Vagina (tissue), 2 donors: ENCODE data around the gene KIF3A.

Experiments used
- CTCF ChIP-seq, 3 experiments: fragments of 450-650 bp in 2 of 3; fragments of 200-600 bp in 1 of 3; sonication (generic) in 1 of 3; IDR thresholded peaks; one replicate each; pipeline ENCODE4 v1.5.1; 2017 to 2019; ENCODE audit warnings: antibody characterized with exemption in 3 of 3, mild to moderate bottlenecking in 2 of 3, moderate library complexity in 2 of 3
- POLR2A ChIP-seq, 2 donors: fragments of 450-650 bp; IDR thresholded peaks; one replicate each; pipeline ENCODE4 v1.6.1; 2017; ENCODE audit warnings: antibody characterized with exemption in 2 of 2, mild to moderate bottlenecking in 2 of 2, moderate library complexity in 2 of 2

GRCh38 chr5:132666310-132667123 is 70.8 kb downstream of the KIF3A start:
- TF ChIP-seq CTCF (IDR thresholded peaks at IDR 0.05) (no peak), POLR2A (IDR thresholded peaks at IDR 0.05) (no peak)
